Peyer's patch (tissue), 4 donors: ENCODE results near the gene ITCH. TPM values are rescaled to one million over a fixed set of nuclear protein-coding genes. Genes with fewer than 3 reads are reported as not detected.
"Not testable (repeated sequence)": the region's sequence is repeated elsewhere in the genome, so short reads cannot be mapped to it uniquely, and the experiment has no call there.

ENCODE experiments used
- DNase-seq, 3 donors: peaks; one replicate each; pipeline ENCODE4 v3.0.0-alpha.2; 2017 to 2019
- H3K27ac ChIP-seq, 4 donors: fragments of 200-600 bp; sonication (generic); one replicate each; pipeline ENCODE4 v1.5.1; 2016 to 2019
- H3K27me3 ChIP-seq, 2 donors: fragments of 200-600 bp; sonication (generic); one replicate each; pipeline ENCODE4 v1.5.1; 2019
- H3K36me3 ChIP-seq, 3 donors: fragments of 200-600 bp; sonication (generic); one replicate each; pipeline ENCODE4 v1.5.1; 2016 to 2019
- H3K4me1 ChIP-seq, 4 donors: fragments of 200-600 bp; sonication (generic); one replicate each; pipeline ENCODE4 v1.5.1; 2016 to 2019
- H3K4me3 ChIP-seq, 4 donors: fragments of 200-600 bp; sonication (generic); 1 replicate in 3 of 4; 2 replicates in 1 of 4; pipeline ENCODE4 v1.5.1; 2016 to 2019; ENCODE audit warnings: mild to moderate bottlenecking in 1 of 4
- H3K9me3 ChIP-seq, 4 donors: fragments of 200-600 bp; sonication (generic); one replicate each; pipeline ENCODE4 v1.5.1; 2016 to 2019; ENCODE audit warnings: mild to moderate bottlenecking in 1 of 4
- POLR2A ChIP-seq, 2 donors: fragments of 450-650 bp; IDR thresholded peaks; one replicate each; pipeline ENCODE4 v1.5.1; 2017; ENCODE audit warnings: antibody characterized with exemption in 2 of 2, mild to moderate bottlenecking in 2 of 2, moderate library complexity in 2 of 2
- total RNA-seq, 4 donors: library from RNA; depleted of rRNA; stranded (reverse); fragments of >200 nt; gene quantifications; one replicate each; pipeline ENCODE4 v1.1.0, GENCODE V29; 2016
- TF ChIP-seq, protein P1 (sequence below), 6 experiments: fragments of 450-650 bp in 4 of 6; fragments of 200-600 bp in 2 of 6; sonication (generic) in 1 of 6; IDR thresholded peaks; one replicate each; pipeline ENCODE4 v1.5.1; 2017 to 2019; ENCODE audit warnings: antibody characterized with exemption in 6 of 6, mild to moderate bottlenecking in 3 of 6, moderate library complexity in 1 of 6

ITCH gene
- total RNA-seq, 4 donors from 2014 or later: 43.6 to 69.3 (median 59.8) TPM

DNA sequence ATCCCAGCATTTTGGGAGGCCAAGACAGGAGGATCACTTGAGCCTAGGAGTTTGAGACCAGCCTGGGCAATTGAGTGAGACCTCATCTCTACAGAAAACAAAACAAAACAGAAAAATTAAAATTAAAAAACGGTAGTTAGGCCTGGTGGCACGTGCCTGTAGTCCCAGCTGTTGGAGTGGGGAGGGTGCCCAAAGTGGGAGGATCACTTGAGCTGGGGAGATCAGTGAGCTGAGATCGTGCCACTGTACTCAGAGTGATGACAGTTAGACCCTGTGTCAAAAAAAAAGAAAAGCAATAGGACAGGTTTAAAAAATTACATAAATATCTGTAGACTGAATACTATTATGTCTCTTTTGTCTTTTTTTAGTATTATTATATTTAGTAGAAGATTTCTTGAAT lies 64.3 kb downstream of the ITCH start:
- Histone ChIP-seq H3K4me3 (no peak overlapping the region), H3K9me3 (no peaks in the 10 kb centered on the region), H3K36me3 (peaks cover 0 to 53% (median 0%) of the 10 kb centered on the region in 3 donors), H3K27ac (no peak overlapping the region), H3K4me1 (no peaks in the 10 kb centered on the region), H3K27me3 (no peaks in the 10 kb centered on the region)
- no peak for TF ChIP-seq POLR2A (IDR thresholded peaks at IDR 0.05)
- TF ChIP-seq, protein P1, sequence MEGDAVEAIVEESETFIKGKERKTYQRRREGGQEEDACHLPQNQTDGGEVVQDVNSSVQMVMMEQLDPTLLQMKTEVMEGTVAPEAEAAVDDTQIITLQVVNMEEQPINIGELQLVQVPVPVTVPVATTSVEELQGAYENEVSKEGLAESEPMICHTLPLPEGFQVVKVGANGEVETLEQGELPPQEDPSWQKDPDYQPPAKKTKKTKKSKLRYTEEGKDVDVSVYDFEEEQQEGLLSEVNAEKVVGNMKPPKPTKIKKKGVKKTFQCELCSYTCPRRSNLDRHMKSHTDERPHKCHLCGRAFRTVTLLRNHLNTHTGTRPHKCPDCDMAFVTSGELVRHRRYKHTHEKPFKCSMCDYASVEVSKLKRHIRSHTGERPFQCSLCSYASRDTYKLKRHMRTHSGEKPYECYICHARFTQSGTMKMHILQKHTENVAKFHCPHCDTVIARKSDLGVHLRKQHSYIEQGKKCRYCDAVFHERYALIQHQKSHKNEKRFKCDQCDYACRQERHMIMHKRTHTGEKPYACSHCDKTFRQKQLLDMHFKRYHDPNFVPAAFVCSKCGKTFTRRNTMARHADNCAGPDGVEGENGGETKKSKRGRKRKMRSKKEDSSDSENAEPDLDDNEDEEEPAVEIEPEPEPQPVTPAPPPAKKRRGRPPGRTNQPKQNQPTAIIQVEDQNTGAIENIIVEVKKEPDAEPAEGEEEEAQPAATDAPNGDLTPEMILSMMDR (IDR thresholded peaks at IDR 0.05): no peak
- no peak for DNase-seq

DNA sequence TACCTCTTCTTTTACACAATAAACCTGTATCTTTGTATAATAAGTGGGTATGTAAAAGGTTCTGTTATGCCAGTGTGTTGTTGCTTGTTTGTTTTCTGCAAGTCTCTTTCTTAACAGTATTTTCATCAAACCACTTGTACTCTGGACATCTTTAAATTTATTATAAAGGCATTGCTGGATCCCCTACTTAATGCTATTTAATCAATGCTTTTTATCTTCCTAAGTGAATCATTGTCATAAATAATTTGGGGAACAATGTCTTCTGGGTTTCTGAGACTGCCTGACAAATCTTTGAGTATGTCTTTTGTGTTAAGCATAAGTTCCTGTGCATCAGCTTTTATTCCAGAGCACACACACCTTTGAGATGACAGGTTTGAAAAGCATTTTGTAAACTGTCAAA lies 64.7 kb downstream of the ITCH start:
- H3K27me3 ChIP-seq: no peaks in the 10 kb centered on the region
- DNase-seq: no peak
- TF ChIP-seq POLR2A (IDR thresholded peaks at IDR 0.05): no peak
- TF ChIP-seq, protein P1 (IDR thresholded peaks at IDR 0.05): no peak
- no peak overlapping the region for H3K4me3 ChIP-seq
- H3K9me3 ChIP-seq: no peaks in the 10 kb centered on the region
- peaks cover 0 to 56% (median 0%) of the 10 kb centered on the region in 3 donors for H3K36me3 ChIP-seq
- no peak overlapping the region for H3K27ac ChIP-seq
- H3K4me1 ChIP-seq: no peaks in the 10 kb centered on the region

DNA sequence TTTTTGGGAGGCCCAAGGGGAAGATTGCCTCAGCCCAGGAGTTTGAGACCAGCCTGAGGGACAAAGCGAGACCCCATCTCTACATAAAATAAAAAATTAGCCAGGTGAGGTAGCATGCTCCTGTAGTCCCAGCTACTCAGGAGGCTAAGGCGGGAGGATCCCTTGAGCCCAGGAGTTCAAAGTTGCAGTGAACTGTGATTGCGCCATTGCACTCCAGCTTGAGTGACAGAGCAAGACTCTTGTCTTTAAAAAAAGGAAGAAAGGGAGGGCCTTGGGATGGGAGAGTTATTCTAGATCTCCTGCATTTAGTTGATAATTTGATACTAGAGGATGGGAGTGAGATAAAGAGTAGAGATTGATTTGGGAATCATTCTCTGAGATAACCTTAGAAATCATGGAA lies 68.1 kb downstream of the ITCH start:
- no peak overlapping the region for H3K27ac ChIP-seq
- peaks cover 0 to 37% (median 0%) of the 10 kb centered on the region in 3 donors for H3K36me3 ChIP-seq
- H3K4me1 ChIP-seq: no peaks in the 10 kb centered on the region
- DNase-seq: no peak
- no peak for TF ChIP-seq POLR2A (IDR thresholded peaks at IDR 0.05)
- TF ChIP-seq, protein P1 (IDR thresholded peaks at IDR 0.05): no peak
- no peaks in the 10 kb centered on the region for H3K9me3 ChIP-seq
- no peak overlapping the region for H3K4me3 ChIP-seq
- H3K27me3 ChIP-seq: no peaks in the 10 kb centered on the region

DNA sequence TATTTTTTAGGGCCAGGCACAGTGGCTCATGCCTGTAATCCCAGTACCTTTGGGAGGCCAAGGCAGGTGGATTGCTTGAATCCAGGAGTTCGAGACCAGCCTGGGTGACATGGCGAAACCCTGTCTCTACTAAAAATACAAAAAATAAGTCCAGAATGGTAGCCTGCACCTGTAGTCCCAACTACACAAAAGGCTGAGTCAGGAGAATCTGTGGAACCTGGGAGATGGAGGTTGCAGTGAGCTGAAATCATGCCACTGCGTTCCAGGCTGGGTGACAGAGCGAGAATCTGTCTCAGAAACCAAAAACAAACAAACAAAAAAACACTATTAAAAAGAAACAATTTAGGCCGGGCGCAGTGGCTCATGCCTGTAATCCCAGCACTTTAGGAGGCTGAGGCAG lies 69.6 kb downstream of the ITCH start:
- DNase-seq, H3K9me3 ChIP-seq, H3K4me3 ChIP-seq, H3K27ac ChIP-seq, H3K27me3 ChIP-seq, H3K4me1 ChIP-seq: not testable (repeated sequence)
- peaks cover 0 to 29% (median 0%) of the 10 kb centered on the region in 3 donors for H3K36me3 ChIP-seq

DNA sequence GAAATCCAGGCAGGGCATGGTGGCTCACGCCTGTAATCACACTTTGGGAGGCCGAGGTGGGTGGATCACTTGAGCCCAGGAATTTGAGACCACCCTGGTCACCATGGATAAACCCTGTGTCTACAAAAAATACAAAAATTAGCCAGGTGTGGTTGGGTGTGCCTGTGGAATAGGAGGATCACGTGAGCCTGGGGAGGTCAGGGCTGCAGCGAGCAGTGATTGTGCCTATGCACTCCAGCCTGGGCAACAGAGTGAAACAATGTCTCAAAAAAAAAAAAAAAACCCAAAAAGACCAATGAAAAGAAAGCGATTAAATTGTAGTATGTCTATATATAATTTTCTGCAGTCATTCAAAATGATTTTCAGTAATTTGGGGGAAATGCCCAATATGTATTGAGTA lies 70.3 kb downstream of the ITCH start:
- H3K4me3 ChIP-seq: no peak overlapping the region
- TF ChIP-seq, protein P1 (IDR thresholded peaks at IDR 0.05): no peak
- TF ChIP-seq POLR2A (IDR thresholded peaks at IDR 0.05): no peak
- no peak for DNase-seq
- peaks cover 0 to 35% (median 0%) of the 10 kb centered on the region in 3 donors for H3K36me3 ChIP-seq
- H3K4me1 ChIP-seq: no peaks in the 10 kb centered on the region
- H3K27ac ChIP-seq: no peak overlapping the region
- no peaks in the 10 kb centered on the region for H3K27me3 ChIP-seq
- no peaks in the 10 kb centered on the region for H3K9me3 ChIP-seq

DNA sequence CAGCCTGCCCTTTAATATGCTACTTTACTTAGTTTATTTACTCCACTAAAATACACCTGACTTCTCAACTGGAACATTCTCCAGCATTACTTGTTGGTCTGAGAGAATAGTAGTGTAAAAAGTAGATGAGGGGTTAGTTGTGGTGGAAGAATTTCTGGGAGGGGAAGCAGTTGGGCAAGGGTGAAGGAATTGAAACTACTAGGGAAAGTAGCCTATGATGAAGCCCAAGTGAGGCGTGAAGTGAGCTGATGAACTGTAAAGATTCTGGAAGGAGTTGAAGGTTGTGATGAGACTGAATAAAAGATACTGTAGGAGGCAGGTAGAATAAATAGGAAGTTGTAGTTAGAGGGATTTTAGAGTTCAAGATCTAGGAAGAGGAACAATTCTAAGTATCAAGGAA lies 72.5 kb downstream of the ITCH start:
- no peak overlapping the region for H3K27ac ChIP-seq
- H3K36me3 ChIP-seq: peaks cover 0 to 48% (median 0%) of the 10 kb centered on the region in 3 donors
- H3K27me3 ChIP-seq: no peaks in the 10 kb centered on the region
- no peaks in the 10 kb centered on the region for H3K4me1 ChIP-seq
- H3K9me3 ChIP-seq: no peaks in the 10 kb centered on the region
- no peak overlapping the region for H3K4me3 ChIP-seq
- no peak for DNase-seq
- no peak for TF ChIP-seq POLR2A (IDR thresholded peaks at IDR 0.05)
- TF ChIP-seq, protein P1 (IDR thresholded peaks at IDR 0.05): no peak
